MM.1S (cell line): ENCODE results near the gene DLL4.

Experiments
- DNase-seq: peaks from one replicate; pipeline ENCODE4 v3.0.0-alpha.2; 2015
- H2AFZ ChIP-seq: fragments of 300-600 bp; sonication (generic); 2 replicates; pipeline ENCODE4 v1.6.0; 2016; ENCODE audit warnings: antibody characterized with exemption, low read length
- H3F3A ChIP-seq: fragments of 300-600 bp; sonication (generic); 2 replicates; pipeline ENCODE4 v1.6.1; 2016; ENCODE audit warnings: mild to moderate bottlenecking, antibody characterized with exemption, low read length, moderate library complexity, mixed read lengths; ENCODE audit not compliant: insufficient read depth
- H3K27ac ChIP-seq: fragments of 300-600 bp; sonication (generic); 2 replicates; pipeline ENCODE4 v1.5.1; 2016; ENCODE audit warnings: mild to moderate bottlenecking, low read length
- H3K27me3 ChIP-seq: fragments of 300-600 bp; sonication (generic); replicated peaks from 2 replicates; pipeline ENCODE4 v1.6.0; 2016; ENCODE audit warnings: low read length; ENCODE audit not compliant: insufficient read depth
- H3K36me3 ChIP-seq: fragments of 300-600 bp; sonication (generic); replicated peaks from 2 replicates; pipeline ENCODE4 v1.6.1; 2016; ENCODE audit warnings: mild to moderate bottlenecking, low read length, mixed read lengths; ENCODE audit not compliant: insufficient read depth
- H3K4me1 ChIP-seq: fragments of 300-600 bp; sonication (generic); 2 replicates; pipeline ENCODE4 v1.6.1; 2016; ENCODE audit warnings: low read length, mixed read lengths
- H3K4me2 ChIP-seq: fragments of 300-600 bp; sonication (generic); 2 replicates; pipeline ENCODE4 v1.6.0; 2016; ENCODE audit warnings: low read depth, low read length
- H3K4me3 ChIP-seq: fragments of 300-600 bp; sonication (generic); 2 replicates; pipeline ENCODE4 v1.5.1; 2016; ENCODE audit warnings: low read length, mixed read lengths
- H3K79me2 ChIP-seq: fragments of 300-600 bp; sonication (generic); 2 replicates; pipeline ENCODE4 v1.6.1; 2016; ENCODE audit warnings: mixed run types, low read length, mixed read lengths
- H3K9ac ChIP-seq: fragments of 300-600 bp; sonication (generic); 2 replicates; pipeline ENCODE4 v1.6.1; 2016; ENCODE audit warnings: low read length, mixed read lengths
- H3K9me2 ChIP-seq: fragments of 300-600 bp; sonication (generic); replicated peaks from 2 replicates; pipeline ENCODE4 v1.6.1; 2016; ENCODE audit warnings: mild to moderate bottlenecking, low read length, mixed read lengths; ENCODE audit not compliant: insufficient read depth
- H3K9me3 ChIP-seq: fragments of 300-600 bp; sonication (generic); replicated peaks from 2 replicates; pipeline ENCODE4 v1.6.1; 2016; ENCODE audit warnings: mild to moderate bottlenecking, low read length, mixed read lengths; ENCODE audit not compliant: insufficient read depth
- H4K20me1 ChIP-seq: fragments of 300-600 bp; sonication (generic); 2 replicates; pipeline ENCODE4 v1.6.1; 2016; ENCODE audit warnings: mild to moderate bottlenecking, low read length, moderate library complexity, mixed read lengths; ENCODE audit not compliant: insufficient read depth
- CTCF ChIP-seq: fragments of 300-600 bp; sonication (generic); IDR thresholded peaks from 2 replicates; pipeline ENCODE4 v1.5.1; 2016; ENCODE audit warnings: antibody characterized with exemption, low read length, mixed read lengths
- EZH2 ChIP-seq: fragments of 300-600 bp; sonication (generic); optimal IDR thresholded peaks from 2 replicates; pipeline ENCODE3; 2017; ENCODE audit warnings: low read depth, mild to moderate bottlenecking, antibody characterized with exemption, low read length, mixed read lengths
- EZH2phosphoT487 ChIP-seq: fragments of 300-600 bp; sonication (generic); IDR thresholded peaks from 2 replicates; pipeline ENCODE4 v1.6.1; 2018; ENCODE audit warnings: antibody characterized with exemption, low read length

The DLL4 gene

GRCh38 chr15:40934457-40934856 is 5.3 kb downstream of the DLL4 start:
- Histone ChIP-seq H3K4me2 (no peak overlapping the region), H3K4me3 (no peak overlapping the region), H3F3A (no peaks in the 10 kb centered on the region; the same call in 1 of the 2 replicates), H3K36me3 (no peaks in the 10 kb centered on the region), H3K9me3 (no peaks in the 10 kb centered on the region), H4K20me1 (no peaks in the 10 kb centered on the region), H3K27ac (no peak overlapping the region), H3K9ac (no peak overlapping the region), H2AFZ (no peak overlapping the region), H3K9me2 (no peaks in the 10 kb centered on the region), H3K27me3 (peaks cover 17% of the 10 kb centered on the region), H3K4me1 (0 out of 2 replicates have a peak, but pooled peaks cover 10% of the 10 kb centered on the region), H3K79me2 (no peaks in the 10 kb centered on the region)
- no peak for DNase-seq
- TF ChIP-seq CTCF (no peak), EZH2phosphoT487 (no peak), EZH2 (no peak)

GRCh38 chr15:40936234-40936708 is 7.1 kb downstream of the DLL4 start:
- no peaks in the 10 kb centered on the region for H3K36me3 ChIP-seq
- H3K79me2 ChIP-seq = no peaks in the 10 kb centered on the region
- no peaks in the 10 kb centered on the region for H3K9me2 ChIP-seq
- no peaks in the 10 kb centered on the region for H3K9me3 ChIP-seq
- no peaks in the 10 kb centered on the region for H4K20me1 ChIP-seq
- TF ChIP-seq EZH2phosphoT487 (no peak), CTCF (no peak), EZH2 (no peak)
- H3K4me2 ChIP-seq = no peak overlapping the region
- H3K9ac ChIP-seq = no peak overlapping the region
- H3K27me3 ChIP-seq = peaks cover 1% of the 10 kb centered on the region
- H3F3A ChIP-seq = peaks cover 14% of the 10 kb centered on the region
- H2AFZ ChIP-seq = no peak overlapping the region
- DNase-seq = no peak
- H3K4me3 ChIP-seq = no peak overlapping the region
- H3K27ac ChIP-seq = no peak overlapping the region
- peaks cover 9% of the 10 kb centered on the region; the same call in 1 of the 2 replicates for H3K4me1 ChIP-seq

GRCh38 chr15:40936709-40937666 is 7.8 kb downstream of the DLL4 start:
- no peak overlapping the region for H2AFZ ChIP-seq
- H3K27me3 ChIP-seq = no peaks in the 10 kb centered on the region
- H3K9me2 ChIP-seq = no peaks in the 10 kb centered on the region
- no peak overlapping the region for H3K4me2 ChIP-seq
- H3K9me3 ChIP-seq = no peaks in the 10 kb centered on the region
- peaks cover 17% of the 10 kb centered on the region for H3F3A ChIP-seq
- no peak overlapping the region for H3K27ac ChIP-seq
- no peaks in the 10 kb centered on the region for H3K79me2 ChIP-seq
- H4K20me1 ChIP-seq = no peaks in the 10 kb centered on the region
- peaks cover 11% of the 10 kb centered on the region; the same call in 1 of the 2 replicates for H3K4me1 ChIP-seq
- TF ChIP-seq CTCF = no peak
- no peak for TF ChIP-seq EZH2phosphoT487
- TF ChIP-seq EZH2 = no peak
- H3K36me3 ChIP-seq = no peaks in the 10 kb centered on the region
- no peak overlapping the region for H3K9ac ChIP-seq
- DNase-seq = no peak
- no peak overlapping the region for H3K4me3 ChIP-seq
